ENCODE results near the gene GRID1.

GRID1 gene

GRCh38 chr10:86340176-86340990, 26.2 kb downstream of the GRID1 start:
- TF ChIP-seq CTCF (IDR thresholded peaks at IDR 0.05; ENCODE audit: control insufficient read depth, extremely low read depth, insufficient read depth) = no peak

GRCh38 chr10:86339226-86339865, 27.2 kb downstream of the GRID1 start:
- no peak for DNase-seq (ENCODE audit: low read depth)
- TF ChIP-seq CTCF (IDR thresholded peaks at IDR 0.05; ENCODE audit: control insufficient read depth, extremely low read depth, insufficient read depth) = no peak
- no peak overlapping the region for H3K4me3 ChIP-seq (ENCODE audit: low read depth, low read length)

More at GRCh38 chr10:86340176-86340990, 26.2 kb downstream of the GRID1 start:
- H3K4me3 ChIP-seq (ENCODE audit: low read depth, low read length) = no peak overlapping the region
- no peak for DNase-seq (ENCODE audit: low read depth)

GRCh38 chr10:86337121-86337601, 29.4 kb downstream of the GRID1 start:
- DNase-seq (ENCODE audit: low read depth) = no peak
- TF ChIP-seq CTCF (IDR thresholded peaks at IDR 0.05; ENCODE audit: control insufficient read depth, extremely low read depth, insufficient read depth) = no peak
- H3K4me3 ChIP-seq (ENCODE audit: low read depth, low read length) = no peak overlapping the region

- DNase-seq (ENCODE audit: low read depth) = no peak
- no peak for TF ChIP-seq CTCF (IDR thresholded peaks at IDR 0.05; ENCODE audit: control insufficient read depth, extremely low read depth, insufficient read depth)
Observed at GRCh38 chr10:86336341-86336740, 30.3 kb downstream of the GRID1 start.

GRCh38 chr10:86335831-86336230, 30.8 kb downstream of the GRID1 start:
- no peak for TF ChIP-seq CTCF (IDR thresholded peaks at IDR 0.05; ENCODE audit: control insufficient read depth, extremely low read depth, insufficient read depth)

More at GRCh38 chr10:86336341-86336740, 30.3 kb downstream of the GRID1 start:
- no peak overlapping the region for H3K4me3 ChIP-seq (ENCODE audit: low read depth, low read length)

GRCh38 chr10:86335257-86335656, 31.3 kb downstream of the GRID1 start:
- no peak overlapping the region for H3K4me3 ChIP-seq (ENCODE audit: low read depth, low read length)
- no peak for TF ChIP-seq CTCF (IDR thresholded peaks at IDR 0.05; ENCODE audit: control insufficient read depth, extremely low read depth, insufficient read depth)
- no peak for DNase-seq (ENCODE audit: low read depth)

More at GRCh38 chr10:86335831-86336230, 30.8 kb downstream of the GRID1 start:
- no peak for DNase-seq (ENCODE audit: low read depth)
- H3K4me3 ChIP-seq (ENCODE audit: low read depth, low read length) = no peak overlapping the region
